ENCODE measurements around the gene WDPCP.
"Not testable (repeated sequence)": the region's sequence is repeated elsewhere in the genome, so short reads cannot be mapped to it uniquely, and the experiment has no call there.

The WDPCP gene

DNA sequence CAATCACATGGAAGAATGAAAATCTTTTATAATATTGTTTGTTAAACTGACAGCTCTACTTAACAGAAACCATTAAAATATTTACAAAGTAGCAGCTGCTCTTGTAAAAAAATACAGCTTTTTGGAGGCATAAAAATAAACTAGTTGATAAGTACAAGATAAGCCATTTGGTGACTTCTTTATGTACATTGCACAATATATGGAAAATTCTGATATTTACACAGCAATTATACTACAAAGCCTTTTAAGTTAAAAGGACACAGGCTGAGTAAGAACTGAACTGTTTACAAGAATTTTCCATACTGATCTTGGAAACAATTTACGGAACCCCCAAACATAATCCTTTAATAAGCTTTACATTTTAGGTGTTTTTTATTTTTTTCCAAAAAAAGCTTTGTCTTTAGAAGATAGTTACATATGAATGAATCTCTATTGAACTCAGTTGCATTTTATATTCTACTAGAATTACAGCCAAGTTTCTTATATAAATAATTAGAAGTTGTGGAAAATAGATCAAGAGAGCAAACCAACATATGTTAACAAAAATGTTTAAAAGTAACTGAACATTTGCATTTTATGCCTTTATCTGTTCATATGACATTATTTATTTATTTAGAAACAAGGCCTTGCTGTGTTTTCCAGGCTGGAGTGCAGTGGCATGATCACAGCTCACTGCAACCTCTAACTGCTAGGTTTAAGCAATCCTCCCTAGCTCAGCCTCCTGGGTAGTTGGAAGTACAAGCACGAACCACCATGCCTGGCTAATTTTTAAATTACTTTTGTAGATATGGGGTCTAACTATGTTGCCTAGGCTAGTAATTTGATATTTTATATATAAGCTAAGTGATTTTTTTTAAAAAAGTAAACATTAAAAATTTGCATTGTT, 395.1 kb downstream of the WDPCP start:
- no peak for DNase-seq

- DNase-seq = no peak
Measured at GRCh38 chr2:63192169-63192888, 395.9 kb downstream of the WDPCP start.

GRCh38 chr2:63189026-63189425, 399.3 kb downstream of the WDPCP start:
- no peak for DNase-seq

GRCh38 chr2:63186331-63186730, 401.9 kb downstream of the WDPCP start:
- DNase-seq = no peak

DNA sequence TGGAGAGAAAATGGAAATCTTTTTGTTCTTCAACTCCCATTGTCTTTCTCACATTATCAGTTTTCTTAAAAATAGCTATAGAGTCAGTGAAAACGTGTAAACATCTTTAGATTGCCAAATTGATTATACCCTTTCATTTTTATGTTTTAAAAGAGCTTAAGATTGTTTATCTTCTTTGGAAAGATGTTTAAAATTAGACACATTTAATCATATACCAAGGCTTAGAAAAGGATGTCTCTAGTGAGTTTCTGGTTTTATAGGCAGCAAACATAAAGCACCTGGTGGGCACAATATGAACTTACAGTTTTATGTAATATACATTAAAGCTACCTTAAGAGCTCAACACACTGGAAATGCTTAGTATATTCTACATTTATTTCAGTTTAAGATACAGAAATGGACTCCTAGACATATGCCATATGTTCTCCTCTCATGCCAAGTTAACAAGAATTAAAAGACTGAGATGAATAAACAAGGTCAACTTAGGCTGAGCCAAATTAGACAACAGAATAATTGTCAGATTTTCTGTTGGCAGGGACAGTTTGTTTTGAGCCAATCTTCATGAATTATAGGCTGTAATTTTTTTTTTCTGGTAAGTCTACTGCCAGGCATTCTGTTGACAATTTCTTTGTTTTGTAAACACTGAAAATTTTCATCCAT, 425.0 kb downstream of the WDPCP start:
- peak; percentile 55 for DNase-seq

- DNase-seq = no peak
Measured at GRCh38 chr2:63159262-63159661, 429.0 kb downstream of the WDPCP start.

DNA sequence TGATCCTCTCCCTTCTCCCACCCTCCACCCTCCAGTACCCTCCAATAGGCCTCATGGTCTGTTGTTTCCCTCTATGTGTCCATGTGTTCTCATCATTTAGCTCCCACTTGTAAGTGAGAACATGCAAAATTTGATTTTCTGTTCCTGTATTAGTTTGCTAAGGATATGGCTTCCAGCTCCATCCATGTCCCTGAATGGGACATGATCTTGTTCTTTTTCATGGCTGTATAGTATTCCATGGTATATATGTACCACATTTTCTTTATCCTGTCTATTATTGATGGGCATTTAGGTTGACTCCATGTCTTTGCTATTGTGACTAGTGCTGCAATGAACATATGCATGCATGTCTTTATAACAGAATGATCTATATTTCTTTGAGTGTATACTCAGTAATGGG, 451.6 kb downstream of the WDPCP start:
- DNase-seq = not testable (repeated sequence)

DNA sequence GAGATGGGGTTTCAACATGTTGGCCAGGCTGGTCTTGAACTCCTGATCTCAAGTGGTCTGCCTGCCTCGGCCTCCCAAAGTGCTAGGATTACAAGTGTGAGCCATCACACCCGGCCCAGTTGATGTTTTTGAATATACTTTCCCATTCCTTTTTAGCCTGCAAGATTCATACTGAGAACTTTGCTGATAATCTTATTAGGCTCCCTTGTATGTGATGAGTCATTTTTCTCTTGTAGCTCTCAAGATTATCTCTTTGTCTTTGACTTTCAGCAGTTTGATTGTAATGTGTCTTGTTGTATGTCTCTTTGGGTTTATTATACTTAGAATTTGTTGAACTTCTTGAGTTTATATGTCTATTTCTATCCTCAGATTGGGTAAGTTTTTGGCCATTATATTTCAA, 456.3 kb downstream of the WDPCP start:
- no peak for DNase-seq

- no peak for DNase-seq
Measured at GRCh38 chr2:63131196-63131595, 457.1 kb downstream of the WDPCP start.

DNA sequence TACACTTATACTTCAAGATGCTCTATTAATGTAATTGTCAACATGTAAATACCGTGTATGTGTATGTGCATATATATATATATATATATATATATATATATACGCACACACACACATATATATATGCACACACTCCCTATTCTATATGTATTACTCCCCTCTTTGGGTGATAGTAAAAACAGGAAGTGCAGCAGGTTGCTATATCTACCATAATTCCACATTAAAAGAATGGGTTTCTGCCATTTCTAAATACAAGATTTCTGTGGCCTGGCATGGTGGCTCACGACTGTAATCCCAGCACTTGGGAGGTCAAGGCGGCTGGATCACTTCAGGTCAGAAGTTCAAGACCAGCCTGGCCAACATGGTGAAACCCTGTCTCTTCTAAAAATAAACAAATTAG, 460.7 kb downstream of the WDPCP start:
- no peak for DNase-seq

DNA sequence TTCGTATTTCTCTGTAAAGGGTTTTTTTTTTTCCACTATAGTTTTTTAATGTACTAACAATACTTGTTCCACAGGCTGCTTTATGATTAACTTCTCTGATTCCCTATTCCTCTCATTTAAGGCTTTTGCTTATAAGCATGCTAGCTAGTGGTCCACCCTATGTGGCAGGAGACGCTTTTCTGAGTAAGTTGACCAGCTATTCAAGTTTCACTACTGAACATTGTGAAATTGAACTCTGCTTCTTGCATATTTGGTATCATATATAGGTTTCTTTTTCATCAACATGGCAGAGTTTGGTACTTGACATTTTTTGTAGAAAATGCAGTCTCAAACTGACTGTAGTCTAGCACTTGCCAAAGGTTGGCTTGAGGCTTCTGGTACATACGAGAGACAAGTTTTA, 463.4 kb downstream of the WDPCP start:
- no peak for DNase-seq

DNA sequence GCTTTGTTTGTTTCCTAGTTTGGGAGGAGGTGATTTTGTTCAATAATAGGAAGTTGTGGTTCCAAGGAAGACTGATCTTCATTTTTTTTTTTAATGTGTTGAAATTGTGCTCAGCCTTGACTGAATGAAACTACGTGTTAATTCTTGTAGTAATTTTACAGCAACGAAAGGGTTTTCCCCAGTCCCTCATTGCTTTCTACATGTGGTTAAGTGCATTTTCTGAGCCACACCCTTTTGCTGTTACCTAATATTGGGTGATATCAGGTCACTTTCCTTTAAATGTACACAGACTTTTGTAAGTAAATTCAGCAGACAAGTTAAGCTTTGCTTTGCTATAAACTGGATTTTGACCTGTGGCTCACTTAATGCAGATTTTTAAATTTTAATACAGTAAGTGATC, 464.1 kb downstream of the WDPCP start:
- DNase-seq = no peak

DNA sequence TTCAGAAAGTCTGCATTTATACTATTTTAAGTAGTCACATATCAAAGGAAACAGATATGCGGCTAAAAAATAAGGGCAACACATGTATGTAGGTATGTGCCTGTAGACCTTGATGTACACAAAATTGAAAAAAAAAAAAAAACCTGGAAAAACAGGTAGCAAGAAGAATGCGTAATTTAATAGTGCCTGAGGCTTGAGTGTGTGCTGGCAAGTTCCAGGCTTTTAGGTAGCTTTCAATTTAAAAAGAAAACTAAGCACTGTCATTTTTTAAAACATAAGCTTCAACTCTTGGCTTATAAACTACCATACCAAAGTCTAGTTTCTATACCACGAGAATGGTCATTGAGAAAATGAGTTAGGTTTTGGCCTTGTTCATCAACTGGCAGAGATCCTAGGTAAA, 465.4 kb downstream of the WDPCP start:
- no peak for DNase-seq

DNA sequence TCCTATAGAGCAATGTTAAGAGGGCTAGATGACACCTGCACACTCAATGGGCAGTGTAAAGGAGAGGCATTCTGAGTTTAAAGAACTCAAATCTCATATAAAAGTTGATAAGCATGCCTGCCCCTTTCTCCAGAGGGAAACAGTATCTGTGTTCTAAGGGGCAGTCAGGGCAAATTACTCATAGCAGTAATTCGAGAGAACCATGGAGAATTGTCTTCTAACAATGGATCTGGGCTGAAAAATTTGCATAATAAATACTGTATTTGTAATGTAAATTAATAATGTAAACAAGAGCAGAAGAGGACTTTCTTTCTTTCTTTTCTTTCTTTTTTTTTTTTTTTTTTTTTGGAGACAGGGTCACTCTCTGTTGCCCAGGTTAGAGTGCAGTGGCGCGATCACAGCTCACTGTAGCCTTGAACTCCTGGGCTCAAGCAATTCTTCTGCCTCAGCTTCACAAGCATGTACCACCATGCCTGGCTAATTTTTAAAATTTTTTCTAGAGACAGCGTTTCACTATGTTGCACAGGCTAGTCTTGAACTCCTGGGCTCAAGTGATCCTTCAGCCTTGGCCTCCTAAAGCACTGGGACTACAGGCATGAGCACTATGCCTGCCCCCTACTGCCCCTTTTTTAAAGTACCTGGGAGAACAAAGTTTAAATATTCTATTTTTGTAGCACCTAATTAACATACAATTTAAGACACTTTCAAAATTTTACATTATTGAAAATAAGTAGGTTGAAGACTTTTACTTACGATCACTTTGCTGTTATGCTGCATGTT, 467.0 kb downstream of the WDPCP start:
- DNase-seq = no peak

DNA sequence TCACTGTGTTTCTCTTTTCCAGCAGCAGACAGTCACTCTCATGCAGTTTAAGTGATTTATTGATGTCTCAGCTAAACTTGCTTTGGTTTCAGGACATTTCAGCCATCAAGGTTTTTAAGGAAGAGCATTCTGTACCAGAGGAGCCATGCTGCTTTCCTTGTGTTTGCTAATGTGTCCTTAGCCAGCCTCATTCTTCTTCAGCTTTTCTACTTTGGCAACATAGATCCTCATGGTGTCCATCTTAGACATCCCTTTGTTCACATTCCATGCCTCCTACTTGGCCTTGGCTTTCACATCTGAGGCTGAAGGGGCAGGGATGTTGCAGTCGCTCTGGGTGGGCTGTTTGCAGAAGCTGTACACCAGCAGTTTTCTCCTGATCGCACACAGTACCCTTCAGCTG, 469.5 kb downstream of the WDPCP start:
- no peak for DNase-seq

DNA sequence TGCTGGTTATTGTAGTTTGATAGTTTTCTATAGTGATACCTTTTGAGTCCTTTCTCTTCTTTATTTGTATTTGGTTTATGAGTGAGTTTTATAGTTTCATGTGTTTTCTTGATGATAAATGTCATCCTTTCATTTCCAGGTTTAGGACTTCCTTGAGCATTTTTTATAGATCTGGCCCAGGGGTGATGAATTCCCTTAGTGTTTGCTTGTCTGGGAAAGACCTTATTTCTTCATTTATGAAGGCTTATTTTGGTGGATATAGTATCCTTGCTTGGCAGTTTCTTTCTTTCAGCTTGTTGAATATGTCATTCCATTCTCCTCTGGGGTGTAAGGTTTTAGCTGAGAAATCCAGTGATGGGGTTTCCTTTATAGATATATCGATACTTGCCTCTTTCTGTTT, 483.8 kb downstream of the WDPCP start:
- DNase-seq = no peak

DNA sequence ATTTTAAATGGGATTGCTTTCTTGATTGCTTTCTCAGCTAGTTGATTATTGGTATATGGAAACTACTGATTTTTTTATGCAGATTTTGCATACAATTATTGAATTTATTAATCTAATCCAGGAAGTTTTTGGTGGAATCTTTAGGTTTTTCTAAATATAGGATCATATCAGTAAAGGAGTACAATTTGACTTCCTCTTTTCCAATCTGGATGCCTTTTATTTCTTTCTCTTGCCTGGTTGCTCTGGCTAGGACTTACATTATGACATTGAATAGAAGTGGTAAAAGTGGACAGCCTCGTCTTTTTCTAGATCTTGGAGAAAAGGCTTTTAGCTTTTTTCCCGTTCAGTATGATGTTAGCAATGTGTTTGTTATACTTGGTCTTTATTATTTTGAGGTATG, 486.3 kb downstream of the WDPCP start:
- DNase-seq = no peak

DNA sequence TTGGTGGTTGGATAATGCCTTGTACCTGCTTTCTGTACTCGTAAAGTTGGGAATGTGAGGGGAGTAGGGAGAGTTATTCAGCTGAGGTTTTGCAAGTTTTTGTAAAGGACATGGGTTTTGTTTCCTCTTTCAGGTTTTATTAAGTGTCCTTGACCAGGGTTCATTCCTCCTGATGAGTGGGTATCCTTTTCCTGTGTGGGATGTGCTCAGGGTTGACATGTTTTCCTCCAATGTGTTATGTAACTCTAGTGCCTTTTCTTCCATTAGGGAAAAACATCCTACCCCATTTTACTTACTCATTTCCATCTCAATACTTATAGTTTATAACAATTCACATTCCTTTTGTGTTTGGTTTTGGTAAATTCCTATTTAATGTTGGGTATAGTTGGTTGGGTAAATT, 489.2 kb downstream of the WDPCP start:
- DNase-seq = no peak

GRCh38 chr2:63096491-63096890, 491.8 kb downstream of the WDPCP start:
- no peak for DNase-seq

GRCh38 chr2:63093502-63093901, 494.8 kb downstream of the WDPCP start:
- no peak for DNase-seq

- no peak for DNase-seq
Measured at GRCh38 chr2:63092857-63093256, 495.4 kb downstream of the WDPCP start.

DNA sequence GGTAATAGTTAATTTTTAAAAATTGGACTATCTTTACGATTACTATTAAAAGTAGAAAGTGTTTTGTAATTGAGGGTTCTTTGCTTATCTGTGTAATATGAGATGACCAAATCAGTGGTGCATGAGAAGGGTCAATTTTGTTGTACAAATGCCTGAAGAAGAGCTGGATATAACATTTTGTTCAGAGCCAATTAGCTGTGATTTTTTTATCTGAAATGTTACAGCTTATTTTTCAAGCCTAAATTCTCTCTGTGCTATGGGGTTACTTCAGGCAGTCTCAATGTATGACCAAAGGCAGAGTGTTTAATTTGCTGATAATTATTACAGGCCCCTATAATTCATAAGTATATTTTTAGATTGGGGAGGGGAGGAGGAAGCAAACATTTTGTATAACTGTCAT, 495.9 kb downstream of the WDPCP start:
- DNase-seq = no peak

DNA sequence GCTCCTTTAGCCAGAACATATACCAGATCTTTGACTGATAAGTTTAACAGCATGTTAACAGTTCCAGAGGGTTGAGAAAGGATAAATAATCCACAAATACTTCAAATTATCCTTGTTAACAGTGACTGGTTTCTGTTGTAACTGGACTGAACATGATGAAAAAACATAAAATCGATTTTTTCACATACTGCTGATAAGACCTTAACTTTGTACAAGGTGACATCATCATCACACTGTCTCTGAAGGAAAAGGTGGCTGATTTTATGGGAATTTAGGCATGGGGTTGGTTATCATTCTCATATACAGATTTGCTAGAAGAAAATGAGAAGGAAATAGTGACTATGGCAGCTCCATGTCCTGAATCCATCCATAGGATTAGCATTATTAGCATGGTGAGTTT, 501.6 kb downstream of the WDPCP start:
- DNase-seq = no peak
